DND-41 (cell line): ENCODE measurements around the gene CILP.
A peak's percentile ranks its signal among the peaks of the same experiment; 100 is the strongest.

ENCODE experiments used
- ATAC-seq: fragments of 200-7000 bp; cut with Tn5 transposase; 3 replicates; pipeline ENCODE4 v1.9.1; 2021; ENCODE audit warnings: low read depth; ENCODE audit not compliant: insufficient read depth
- DNase-seq: peaks from one replicate; pipeline ENCODE4 v3.0.0-alpha.2; 2020
- H2AFZ ChIP-seq: 2 replicates; pipeline ENCODE4 v1.6.0; 2012; ENCODE audit warnings: low read depth, low read length
- H3K27ac ChIP-seq: 2 replicates; pipeline ENCODE4 v1.5.1; 2012; ENCODE audit warnings: low read length, inconsistent platforms
- H3K27me3 ChIP-seq: fragments of 200-600 bp; sonication (generic); 2 replicates; pipeline ENCODE4 v1.6.0; 2012; ENCODE audit warnings: low read length, mild to moderate bottlenecking, inconsistent platforms; ENCODE audit not compliant: insufficient read depth, poor library complexity
- H3K36me3 ChIP-seq: 2 replicates; pipeline ENCODE4 v1.5.1; 2012; ENCODE audit warnings: low read length, inconsistent platforms; ENCODE audit not compliant: insufficient read depth
- H3K4me1 ChIP-seq: 2 replicates; pipeline ENCODE4 v1.5.1; 2012; ENCODE audit warnings: mild to moderate bottlenecking, low read length; ENCODE audit not compliant: insufficient read depth
- H3K4me2 ChIP-seq: 2 replicates; pipeline ENCODE4 v1.6.0; 2012; ENCODE audit warnings: mild to moderate bottlenecking, moderate library complexity, low read length, inconsistent platforms; ENCODE audit not compliant: insufficient read depth
- H3K4me3 ChIP-seq, 2 experiments: fragments of 200-600 bp in 1 of 2; shearing (Covaris generic) in 1 of 2; 2 replicates each; pipeline ENCODE4 v1.5.1; 2012 to 2016; ENCODE audit warnings: inconsistent platforms in 2 of 2, low read length in 2 of 2, mild to moderate bottlenecking in 2 of 2, low read depth in 1 of 2, moderate library complexity in 1 of 2
- H3K79me2 ChIP-seq: 2 replicates; pipeline ENCODE4 v1.6.0; 2012; ENCODE audit warnings: low read length, inconsistent platforms; ENCODE audit not compliant: insufficient read depth
- H3K9ac ChIP-seq: 2 replicates; pipeline ENCODE4 v1.6.0; 2012; ENCODE audit warnings: low read depth, mild to moderate bottlenecking, inconsistent platforms, low read length, moderate library complexity
- H3K9me3 ChIP-seq: 2 replicates; pipeline ENCODE4 v1.5.1; 2012; ENCODE audit warnings: low read length, moderate library complexity, mild to moderate bottlenecking, inconsistent platforms; ENCODE audit not compliant: insufficient read depth, severe bottlenecking
- H4K20me1 ChIP-seq: 2 replicates; pipeline ENCODE4 v1.6.0; 2012; ENCODE audit warnings: low read length; ENCODE audit not compliant: insufficient read depth
- CTCF ChIP-seq: IDR thresholded peaks from 2 replicates; pipeline ENCODE4 v1.5.1; 2012; ENCODE audit warnings: borderline replicate concordance, low read length, moderate library complexity, mild to moderate bottlenecking; ENCODE audit not compliant: poor library complexity, severe bottlenecking; ENCODE audit errors: extremely low read depth
- EZH2 ChIP-seq: IDR thresholded peaks from 3 replicates; pipeline ENCODE4 v1.6.1; 2012; ENCODE audit warnings: borderline replicate concordance, low read depth, mild to moderate bottlenecking, moderate library complexity, low read length, inconsistent platforms; ENCODE audit not compliant: severe bottlenecking

CILP gene

GRCh38 chr15:65180167-65180566 lies 31.1 kb downstream of the CILP start:
- H3K4me2 ChIP-seq = peak overlapping the region; percentile 31
- DNase-seq (no peak), ATAC-seq (no peak)
- no peak overlapping the region for H2AFZ ChIP-seq
- peaks cover 3% of the 10 kb centered on the region; the same call in 1 of the 2 replicates for H4K20me1 ChIP-seq
- H3K79me2 ChIP-seq = peaks cover 70% of the 10 kb centered on the region
- peaks cover 25% of the 10 kb centered on the region for H3K4me1 ChIP-seq
- peaks cover 63% of the 10 kb centered on the region for H3K36me3 ChIP-seq
- no peak for TF ChIP-seq CTCF
- TF ChIP-seq EZH2 = no peak
- no peak overlapping the region for H3K27ac ChIP-seq
- H3K9me3 ChIP-seq = no peaks in the 10 kb centered on the region
- H3K4me3 ChIP-seq = no peak overlapping the region
- no peaks in the 10 kb centered on the region for H3K27me3 ChIP-seq
- no peak overlapping the region for H3K9ac ChIP-seq

- Histone ChIP-seq H3K9me3 (no peaks in the 10 kb centered on the region), H2AFZ (no peak overlapping the region), H4K20me1 (peaks cover 10% of the 10 kb centered on the region; the same call in 1 of the 2 replicates), H3K36me3 (peaks cover 74% of the 10 kb centered on the region), H3K27ac (no peak overlapping the region), H3K4me2 (no peak overlapping the region), H3K27me3 (no peaks in the 10 kb centered on the region), H3K4me1 (peaks cover 15% of the 10 kb centered on the region), H3K79me2 (peaks cover 61% of the 10 kb centered on the region), H3K4me3 (no peak overlapping the region), H3K9ac (no peak overlapping the region)
- DNase-seq (no peak), ATAC-seq (no peak)
- no peak for TF ChIP-seq CTCF
- TF ChIP-seq EZH2 = no peak
Measured at GRCh38 chr15:65177901-65178300, 33.4 kb downstream of the CILP start.

- Histone ChIP-seq H3K36me3 (peaks cover 82% of the 10 kb centered on the region), H3K4me2 (no peak overlapping the region), H3K9ac (no peak overlapping the region), H4K20me1 (peaks cover 10% of the 10 kb centered on the region; the same call in 1 of the 2 replicates), H3K4me1 (0 out of 2 replicates have a peak, but pooled peaks cover 3% of the 10 kb centered on the region), H3K27me3 (no peaks in the 10 kb centered on the region), H3K9me3 (no peaks in the 10 kb centered on the region), H3K27ac (no peak overlapping the region), H2AFZ (no peak overlapping the region), H3K4me3 (no peak overlapping the region), H3K79me2 (peaks cover 53% of the 10 kb centered on the region)
- TF ChIP-seq CTCF = no peak
- no peak for TF ChIP-seq EZH2
- DNase-seq (no peak), ATAC-seq (no peak)
Measured at GRCh38 chr15:65176056-65176455, 35.2 kb downstream of the CILP start.

- Histone ChIP-seq H3K27me3 (no peaks in the 10 kb centered on the region), H3K79me2 (peaks cover 48% of the 10 kb centered on the region), H3K27ac (no peak overlapping the region), H2AFZ (no peak overlapping the region), H3K4me2 (no peak overlapping the region), H3K9me3 (no peaks in the 10 kb centered on the region), H3K9ac (no peak overlapping the region), H4K20me1 (peaks cover 10% of the 10 kb centered on the region; the same call in 1 of the 2 replicates), H3K4me1 (0 out of 2 replicates have a peak, but pooled peaks cover 3% of the 10 kb centered on the region), H3K36me3 (peaks cover 78% of the 10 kb centered on the region), H3K4me3 (no peak overlapping the region)
- no peak for DNase-seq
- TF ChIP-seq CTCF (no peak), EZH2 (no peak)
- ATAC-seq = no peak
Measured at GRCh38 chr15:65175511-65175910, 35.8 kb downstream of the CILP start.
